K562 treated with DMSO at 1 percent for 12 hours (cell line): ENCODE data around the gene ZNF331. TPM values are rescaled to one million over a fixed set of nuclear protein-coding genes. Genes with fewer than 3 reads are reported as not detected.

Experiments used
- total RNA-seq: library from RNA; unstranded; fragments of 300-600 nt; gene quantifications from 2 replicates; pipeline ENCODE4 v1.2.3, GENCODE V29; 2022; ENCODE audit not compliant: insufficient read depth

Gene ZNF331
- total RNA-seq = 1.9 and 6.2 TPM in 2 replicates

GRCh38 chr19:53537521-53538377 lies at the start of gene ZNF331:
Gene ZNF331 (plus strand): TSS chr19:53538145. CDS start chr19:53569377, 31,232 bp downstream.

Other genes with a start within 250 kb of the ZNF331 start
- 1.1 and 4.4 TPM in 2 replicates for gene ZNF845, start 204.4 kb upstream of the ZNF331 start, total RNA-seq
- 0.44 and 3.2 TPM in 2 replicates for gene ZNF525, start 172.4 kb upstream of the ZNF331 start, total RNA-seq
- 3.6 and 6.8 TPM in 2 replicates for gene ZNF765, start 143.0 kb upstream of the ZNF331 start, total RNA-seq
- gene ZNF761, start 106.2 kb upstream of the ZNF331 start, total RNA-seq = 7.2 and 11.8 TPM in 2 replicates
- gene ZNF813, start 70.4 kb upstream of the ZNF331 start, total RNA-seq = 1.3 and 3.0 TPM in 2 replicates
- not detected in 2 replicates for gene DPRX, start 93.9 kb downstream of the ZNF331 start, total RNA-seq